H1 (cell line): ENCODE results near the gene PDCD10. TPM values are rescaled to one million over a fixed set of nuclear protein-coding genes. Genes with fewer than 3 reads are reported as not detected.

Experiments used
- BRCA1 ChIP-seq: IDR thresholded peaks from 2 replicates; pipeline ENCODE4 v1.6.1; 2012; ENCODE audit warnings: low read depth, low read length, improper control_type of control experiment
- CTBP2 ChIP-seq: IDR thresholded peaks from 2 replicates; pipeline ENCODE4 v1.7.0; 2011; ENCODE audit warnings: borderline replicate concordance, mild to moderate bottlenecking, moderate library complexity, mixed read lengths, low read length; ENCODE audit not compliant: insufficient read depth, insufficient read length
- HDAC2 ChIP-seq, 2 experiments: fragments of 300-600 bp in 1 of 2; sonication (generic) in 1 of 2; IDR thresholded peaks; 2 replicates each; pipeline ENCODE4 v1.6.1; 2011 to 2012; ENCODE audit warnings: low read depth in 2 of 2, low read length in 2 of 2, mild to moderate bottlenecking in 2 of 2, moderate library complexity in 2 of 2, borderline replicate concordance in 1 of 2, inconsistent platforms in 1 of 2
- KDM1A ChIP-seq: fragments of 200-600, 300-600 bp; sonication (generic); IDR thresholded peaks from 2 replicates; pipeline ENCODE4 v1.7.1; 2016; ENCODE audit warnings: mild to moderate bottlenecking, low read length, borderline replicate concordance
- KDM4A ChIP-seq: IDR thresholded peaks from one replicate; pipeline ENCODE4 v1.7.1; 2012; ENCODE audit warnings: low read depth, mild to moderate bottlenecking, moderate library complexity, low read length, inconsistent platforms; ENCODE audit not compliant: severe bottlenecking
- RBBP5 ChIP-seq: IDR thresholded peaks from 2 replicates; pipeline ENCODE4 v1.7.1; 2012; ENCODE audit warnings: low read depth, mild to moderate bottlenecking, inconsistent platforms, low read length, moderate library complexity, borderline replicate concordance
- SIRT6 ChIP-seq: IDR thresholded peaks from one replicate; pipeline ENCODE4 v1.7.1; 2012; ENCODE audit warnings: low read length, inconsistent platforms
- SRF ChIP-seq: IDR thresholded peaks from 2 replicates; pipeline ENCODE4 v1.6.1; 2011; ENCODE audit warnings: mild to moderate bottlenecking, low read depth, low read length, moderate library complexity
- TBP ChIP-seq: IDR thresholded peaks from 2 replicates; pipeline ENCODE4 v1.6.1; 2011; ENCODE audit warnings: low read depth, low read length, improper control_type of control experiment
- TCF12 ChIP-seq: IDR thresholded peaks from 2 replicates; pipeline ENCODE4 v1.6.1; 2011; ENCODE audit warnings: low read depth, mild to moderate bottlenecking, low read length
- USF2 ChIP-seq: IDR thresholded peaks from 2 replicates; pipeline ENCODE4 v1.6.1; 2011; ENCODE audit warnings: low read length, improper control_type of control experiment
- YY1 ChIP-seq: IDR thresholded peaks from 2 replicates; pipeline ENCODE4 v1.6.1; 2011; ENCODE audit warnings: low read depth, mild to moderate bottlenecking, low read length
- ZNF274 ChIP-seq: IDR thresholded peaks from 2 replicates; pipeline ENCODE4 v1.7.0; 2012; ENCODE audit warnings: low read length, borderline replicate concordance; ENCODE audit errors: extremely low read depth
- polyA plus RNA-seq, 7 experiments: library from polyadenylated mRNA; depleted of rRNA in 3 of 7; stranded (reverse) in 5 of 7; unstranded in 2 of 7; fragments of >200 nt in 5 of 7; fragments of 200-250 nt in 2 of 7; gene quantifications; 1 replicate in 5 of 7; 2 replicates in 1 of 7; 4 replicates in 1 of 7; pipeline versions ENCODE4 v1.2.1 to v1.2.3, GENCODE V29; 2011 to 2013; ENCODE audit warnings: missing spikeins in 2 of 7, mixed read lengths in 2 of 7
- total RNA-seq: library from RNA; stranded (reverse); fragmentation: NEBNext Ultra II Directional; extraction: Animal tissue kit (Norgen Biotek cat#: 25700); gene quantifications from 2 replicates; pipeline ENCODE4 v1.2.1, GENCODE V29; 2021

The PDCD10 gene
- total and polyA plus RNA-seq, 2 of the 8 experiments (the other 6 are each of a cell fraction or from before 2014, with no cell fraction given) = 52.0 to 76.6 TPM

GRCh38 chr3:167653760-167654159 is 80.9 kb downstream of the PDCD10 start, which contains the start of gene WDR49 (continued):
- TF ChIP-seq ZNF274 = no peak
- no peak for TF ChIP-seq RBBP5
- TF ChIP-seq YY1 = no peak
- no peak for TF ChIP-seq HDAC2 (IDR thresholded peaks at IDR 0.05; ENCODE audit: borderline replicate concordance in 1 of 2, low read depth in 2 of 2, low read length in 2 of 2)
- no peak for TF ChIP-seq BRCA1
- 0 out of 2 replicates have a peak, but pooled peaks have one; percentile 35 for TF ChIP-seq TCF12
- TF ChIP-seq CTBP2 = no peak
- no peak for TF ChIP-seq KDM4A
- TF ChIP-seq USF2 = no peak
- 0 out of 2 replicates have a peak, but pooled peaks have one; percentile 36 for TF ChIP-seq TBP
- no peak for TF ChIP-seq SRF
- TF ChIP-seq SIRT6 = no peak
- no peak for TF ChIP-seq KDM1A
